Testis (tissue), 2 donors: ENCODE results near the gene NPAS3.

Source experiments
- CTCF ChIP-seq, 3 experiments: fragments of 450-650 bp in 2 of 3; fragments of 200-600 bp in 1 of 3; sonication (generic) in 1 of 3; IDR thresholded peaks; one replicate each; pipeline ENCODE4 v1.5.1; 2016 to 2019; ENCODE audit warnings: antibody characterized with exemption in 3 of 3, mild to moderate bottlenecking in 2 of 3, moderate library complexity in 1 of 3
- POLR2A ChIP-seq: fragments of 450-650 bp; IDR thresholded peaks from one replicate; pipeline ENCODE4 v1.6.1; 2017; ENCODE audit warnings: antibody characterized with exemption, mild to moderate bottlenecking, moderate library complexity

GRCh38 chr14:33451211-33451610 is 512.5 kb downstream of the NPAS3 start:
- TF ChIP-seq CTCF (IDR thresholded peaks at IDR 0.05), result no peak
- TF ChIP-seq POLR2A, result no peak
